A549 (cell line): ENCODE measurements around the gene OR51A4. TPM values are rescaled to one million over a fixed set of nuclear protein-coding genes. Genes with fewer than 3 reads are reported as not detected.
A peak's percentile ranks its signal among the peaks of the same experiment; 100 is the strongest.

Source experiments
- ATAC-seq, 2 experiments: fragments of 200-7000 bp in 1 of 2; fragments of >200 bp in 1 of 2; cut with Nextera tagmentation in 1 of 2; cut with Tn5 transposase in 1 of 2; 3 replicates each; pipeline versions ENCODE4 v1.8.0 to v1.9.1; 2018 to 2020; ENCODE audit warnings: mild to moderate bottlenecking in 1 of 2, moderate library complexity in 1 of 2
- CTCF ChIA-PET: fragments of 300-600 bp; sonication (Branson Sonifier 250); formaldehyde crosslinking; extraction: SDS; loops from one replicate; lab custom pipeline; 2021; ENCODE audit warnings: antibody characterized with exemption, inconsistent platforms; lab: Yijun Ruan, JAX
- POLR2A ChIA-PET: fragments of 350-600 bp; formaldehyde crosslinking; extraction: SDS; loops from one replicate; lab custom pipeline; 2021; ENCODE audit warnings: antibody characterized with exemption, inconsistent platforms; lab: Yijun Ruan, JAX
- DNase-seq, 2 experiments: peaks; one replicate each; pipeline versions ENCODE4 v3.0.0 to v3.0.0-alpha.2; 2011 to 2016; ENCODE audit warnings: low read depth in 1 of 2, low spot score in 1 of 2
- FAIRE-seq: peaks from 2 replicates; lab custom pipeline; 2011; peaks lifted over from hg19 to GRCh38; lab: Jason Lieb, UNC
- H3K27ac ChIP-seq, 2 experiments: fragments of >200 bp; sonication (Bioruptor Twin); formaldehyde crosslinking; 3 replicates each; pipeline ENCODE4 v1.5.1; 2016 to 2017
- H3K4me1 ChIP-seq: fragments of >200 bp; sonication (Bioruptor Twin); formaldehyde crosslinking; 3 replicates; pipeline ENCODE4 v1.6.1; 2016
- H3K4me2 ChIP-seq: fragments of >200 bp; sonication (Bioruptor Twin); formaldehyde crosslinking; 3 replicates; pipeline ENCODE4 v1.6.1; 2016
- H3K4me3 ChIP-seq: fragments of >200 bp; sonication (Bioruptor Twin); formaldehyde crosslinking; 3 replicates; pipeline ENCODE4 v1.5.1; 2016
- H3K9me3 ChIP-seq: fragments of >200 bp; sonication (Bioruptor Twin); formaldehyde crosslinking; 3 replicates; pipeline ENCODE4 v1.6.1; 2016
- BCL3 ChIP-seq: fragments of >200 bp; sonication (Bioruptor Twin); formaldehyde crosslinking; IDR thresholded peaks from 3 replicates; pipeline ENCODE4 v1.6.1; 2016
- CBX2 ChIP-seq: fragments of 200-600 bp; sonication (generic); IDR thresholded peaks from 2 replicates; pipeline ENCODE4 v1.6.1; 2016; ENCODE audit warnings: low read depth, mild to moderate bottlenecking, borderline replicate concordance
- CEBPB ChIP-seq, 2 experiments: fragments of >200 bp in 1 of 2; sonication (Bioruptor Twin) in 1 of 2; formaldehyde crosslinking in 1 of 2; IDR thresholded peaks; 2 replicates each; pipeline ENCODE4 v1.6.1; 2012 to 2016
- CHD2 ChIP-seq: fragments of 150-350 bp; IDR thresholded peaks from 2 replicates; pipeline ENCODE4 v1.6.1; 2014; ENCODE audit warnings: low read length; ENCODE audit not compliant: partially characterized antibody
- CHD4 ChIP-seq: fragments of 200-600 bp; sonication (generic); IDR thresholded peaks from 2 replicates; pipeline ENCODE4 v1.6.1; 2016; ENCODE audit warnings: antibody characterized with exemption, mild to moderate bottlenecking, borderline replicate concordance
- E2F6 ChIP-seq: IDR thresholded peaks from 2 replicates; pipeline ENCODE4 v1.6.1; 2012; ENCODE audit warnings: low read depth, borderline replicate concordance
- EHMT2 ChIP-seq: fragments of 200-600 bp; sonication (generic); IDR thresholded peaks from 2 replicates; pipeline ENCODE4 v1.6.1; 2016; ENCODE audit warnings: antibody characterized with exemption, low read depth, mild to moderate bottlenecking, moderate library complexity
- ELK1 ChIP-seq: fragments of 150-350 bp; IDR thresholded peaks from 2 replicates; pipeline ENCODE4 v1.6.1; 2014; ENCODE audit warnings: low read depth, mild to moderate bottlenecking, low read length
- EP300 ChIP-seq, 2 experiments: fragments of >200 bp; sonication (Bioruptor Twin); formaldehyde crosslinking; IDR thresholded peaks; 2 replicates in 1 of 2; 3 replicates in 1 of 2; pipeline ENCODE4 v1.6.1; 2016 to 2017
- FOSB ChIP-seq: fragments of 250-450 bp; sonication (Bioruptor Pico); IDR thresholded peaks from 2 replicates; pipeline ENCODE4 v1.5.0; 2020; ENCODE audit warnings: mild to moderate bottlenecking, moderate library complexity
- FOSL2 ChIP-seq, 2 experiments: fragments of 450-650 bp in 1 of 2; fragments of >200 bp in 1 of 2; sonication (Bioruptor Twin) in 1 of 2; formaldehyde crosslinking; IDR thresholded peaks; 2 replicates each; pipeline versions ENCODE4 v1.5.0 to v1.6.1; 2016 to 2020; ENCODE audit warnings: mild to moderate bottlenecking in 1 of 2, moderate library complexity in 1 of 2
- HMGXB4 ChIP-seq: fragments of 250-450 bp; sonication (Bioruptor Pico); IDR thresholded peaks from 2 replicates; pipeline ENCODE4 v1.5.0; 2021; ENCODE audit warnings: mild to moderate bottlenecking, moderate library complexity, borderline replicate concordance
- HOXB13 ChIP-seq: fragments of 250-450 bp; sonication (Bioruptor Pico); IDR thresholded peaks from 2 replicates; pipeline ENCODE4 v1.5.0; 2020; ENCODE audit warnings: low read depth, mild to moderate bottlenecking, moderate library complexity
- JUN ChIP-seq, 2 experiments: fragments of >200 bp; sonication (Bioruptor Twin); formaldehyde crosslinking; IDR thresholded peaks; 2 replicates in 1 of 2; 3 replicates in 1 of 2; pipeline ENCODE4 v1.6.1; 2016 to 2017
- JUNB ChIP-seq: fragments of >200 bp; sonication (Bioruptor Twin); formaldehyde crosslinking; IDR thresholded peaks from 2 replicates; pipeline ENCODE4 v1.6.1; 2016
- MAZ ChIP-seq: fragments of 150-350 bp; IDR thresholded peaks from 2 replicates; pipeline ENCODE4 v1.6.1; 2014; ENCODE audit warnings: antibody characterized with exemption, low read depth, low read length, borderline replicate concordance
- MYC ChIP-seq: IDR thresholded peaks from 2 replicates; pipeline ENCODE4 v1.6.1; 2012; ENCODE audit warnings: mild to moderate bottlenecking, inconsistent platforms, low read length, improper control_type of control experiment, borderline replicate concordance
- PBX3 ChIP-seq: IDR thresholded peaks from 2 replicates; pipeline ENCODE4 v1.6.1; 2012
- POLR2A ChIP-seq: IDR thresholded peaks from 2 replicates; pipeline ENCODE4 v1.6.1; 2012; ENCODE audit warnings: mild to moderate bottlenecking, low read length
- RAD21 ChIP-seq, 2 experiments: fragments of >200 bp in 1 of 2; sonication (Bioruptor Twin) in 1 of 2; formaldehyde crosslinking in 1 of 2; IDR thresholded peaks in 1 of 2; conservative IDR thresholded peaks in 1 of 2; 2 replicates in 1 of 2; 3 replicates in 1 of 2; pipeline ENCODE4 v1.6.1; 2012 to 2018; ENCODE audit warnings: inconsistent platforms in 1 of 2
- RNF2 ChIP-seq: fragments of 200-600 bp; sonication (generic); IDR thresholded peaks from 2 replicates; pipeline ENCODE4 v1.6.1; 2016; ENCODE audit warnings: low read depth, mild to moderate bottlenecking, antibody characterized with exemption, moderate library complexity, borderline replicate concordance
- SMC3 ChIP-seq: fragments of >200 bp; sonication (Bioruptor Twin); formaldehyde crosslinking; IDR thresholded peaks from 3 replicates; pipeline ENCODE4 v1.6.1; 2018; ENCODE audit warnings: inconsistent platforms
- TFCP2L1 ChIP-seq: fragments of 250-450 bp; sonication (Bioruptor Pico); IDR thresholded peaks from 2 replicates; pipeline ENCODE4 v1.5.0; 2021; ENCODE audit warnings: mild to moderate bottlenecking
- TP53 ChIP-seq: fragments of 250-450 bp; sonication (Bioruptor Pico); IDR thresholded peaks from 2 replicates; pipeline ENCODE4 v1.5.0; 2021; ENCODE audit warnings: mild to moderate bottlenecking, moderate library complexity
- ZFP36 ChIP-seq: fragments of 450-650 bp; IDR thresholded peaks from 2 replicates; pipeline ENCODE4 v1.6.1; 2014; ENCODE audit warnings: borderline replicate concordance; ENCODE audit not compliant: partially characterized antibody
- ZNF302 ChIP-seq: fragments of 250-450 bp; sonication (Bioruptor Pico); IDR thresholded peaks from 2 replicates; pipeline ENCODE4 v1.9.0; 2021; ENCODE audit warnings: inconsistent platforms, mild to moderate bottlenecking, moderate library complexity
- WGBS: methylation state at CpG from one replicate; pipeline ENCODE4 v1.1.6; 2017; ENCODE audit errors: missing lambda C conversion rate; 5-methylcytosine and 5-hydroxymethylcytosine counted together
- polyA plus RNA-seq, 4 experiments: library from polyadenylated mRNA; depleted of rRNA in 3 of 4; stranded (reverse); fragments of >200 nt; fragmentation: RNase III in 1 of 4; extraction: RNeasy Plus Mini Kit Qiagen cat#74134 plus additional on column Dnase treatment in 1 of 4; gene quantifications; 2 replicates in 3 of 4; 3 replicates in 1 of 4; pipeline ENCODE4 v1.2.3, GENCODE V29; 2011 to 2017

Gene OR51A4
- polyA plus RNA-seq, 2 of the 4 experiments (the other 2 are of a cell fraction): not detected

GRCh38 chr11:4994551-4994950 is 47.1 kb upstream of the OR51A4 start, which contains the start of gene OR51L1 (continued):
- TF ChIP-seq FOSL2 (IDR thresholded peaks at IDR 0.05): no peak
- TF ChIP-seq FOSL2 (CRISPR knock-in tag; IDR thresholded peaks at IDR 0.05): no peak
- TF ChIP-seq JUNB: no peak

- TF ChIP-seq POLR2A (no peak), CBX2 (no peak), BCL3 (no peak), FOSL2 (IDR thresholded peaks at IDR 0.05) (no peak), FOSL2 (CRISPR knock-in tag; IDR thresholded peaks at IDR 0.05) (no peak), TP53 (CRISPR knock-in tag) (no peak), TFCP2L1 (CRISPR knock-in tag) (no peak), CHD4 (no peak), ZNF302 (CRISPR knock-in tag) (no peak), ELK1 (no peak), E2F6 (no peak), MYC (no peak), FOSB (no peak), RNF2 (no peak), CHD2 (no peak), PBX3 (no peak), ZFP36 (no peak), EHMT2 (no peak), MAZ (no peak)
- WGBS: 0% methylated on average over 1 of the region's 1 CpG
- ChIA-PET CTCF (interaction anchor here (0.6 to 0.8 kb wide), 3 partner anchors 11 to 363 kb away, joined by 3 read pairs; no protein-coding TSS in a partner anchor), POLR2A (no interaction called here)
- peak in 1 of 2 experiments; percentile 64; a peak in 3 of 6 replicates for ATAC-seq
- no peak overlapping the region for H3K4me2 ChIP-seq
- H3K9me3 ChIP-seq: no peaks in the 10 kb centered on the region
- no peaks in the 10 kb centered on the region for H3K4me1 ChIP-seq
- DNase-seq: peak in 1 of 2 experiments; percentile 14
- H3K27ac ChIP-seq: no peak overlapping the region
- FAIRE-seq: no peak
- H3K4me3 ChIP-seq: no peak overlapping the region
These were observed 43.7 kb upstream of the OR51A4 start for GRCh38 chr11:4991060-4991459.

- H3K4me3 ChIP-seq: no peak overlapping the region
- no peak for DNase-seq
- no peaks in the 10 kb centered on the region for H3K4me1 ChIP-seq
- 14% methylated on average over 6 of the region's 6 CpGs for WGBS
- ChIA-PET POLR2A (no interaction called here), CTCF (no interaction called here)
- H3K4me2 ChIP-seq: no peak overlapping the region
- H3K27ac ChIP-seq: no peak overlapping the region
- no peak for ATAC-seq
- no peak for FAIRE-seq
- H3K9me3 ChIP-seq: no peaks in the 10 kb centered on the region
- TF ChIP-seq CEBPB (IDR thresholded peaks at IDR 0.05) (no peak), JUN (IDR thresholded peaks at IDR 0.05) (no peak), MAZ (no peak), HOXB13 (CRISPR knock-in tag) (no peak), RAD21 (conservative IDR thresholded peaks at IDR 0.05 in 1 of 2, IDR thresholded peaks at IDR 0.05 in 1 of 2) (no peak), EP300 (IDR thresholded peaks at IDR 0.05) (no peak), HMGXB4 (CRISPR knock-in tag) (no peak), FOSL2 (IDR thresholded peaks at IDR 0.05) (no peak), FOSL2 (CRISPR knock-in tag; IDR thresholded peaks at IDR 0.05) (no peak), SMC3 (no peak)
These were observed 36.4 kb upstream of the OR51A4 start for GRCh38 chr11:4983841-4984240.
